LHCN-M2 (cell line): ENCODE measurements around the gene MCF2L. TPM values are rescaled to one million over a fixed set of nuclear protein-coding genes. Genes with fewer than 3 reads are reported as not detected.

ENCODE experiments used
- DNase-seq: peaks from one replicate; pipeline ENCODE4 v3.0.0-alpha.2; 2012; ENCODE audit warnings: low read depth
- total RNA-seq: library from RNA; depleted of rRNA; stranded (reverse); fragments of >200 nt; gene quantifications from 2 replicates; pipeline ENCODE4 v1.2.3, GENCODE V29; 2014

Gene MCF2L
- total RNA-seq, 1 experiment from 2014 or later, result 10.9 TPM

DNA sequence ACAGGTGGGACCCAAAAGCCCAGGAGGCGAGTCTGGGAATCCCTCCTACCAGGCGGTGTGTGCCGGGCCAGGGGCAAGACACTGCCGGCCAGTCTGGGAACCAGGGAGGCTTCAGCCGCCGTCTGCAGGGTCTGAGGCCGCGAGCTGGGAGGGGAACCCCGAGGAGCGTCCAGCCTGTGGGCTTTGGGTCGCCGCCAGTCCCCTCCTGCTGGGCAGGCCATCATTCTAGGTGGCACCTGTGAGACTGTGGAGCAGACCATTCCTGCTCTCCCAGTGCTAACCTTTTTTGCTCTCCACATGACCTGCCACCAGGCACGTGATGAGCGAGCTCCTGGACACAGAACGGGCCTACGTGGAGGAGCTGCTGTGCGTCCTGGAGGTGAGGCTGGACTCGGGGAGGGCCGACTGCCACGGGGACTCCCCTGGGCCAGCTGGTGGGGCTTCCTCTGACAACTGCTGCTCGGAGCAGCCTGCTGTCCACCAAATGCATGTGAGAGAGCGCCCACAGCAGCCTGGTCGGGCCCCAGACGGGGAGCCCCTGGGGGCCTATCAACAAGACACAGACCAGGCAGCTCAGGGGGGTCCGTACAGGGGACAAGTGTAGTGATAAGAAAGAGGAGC, 112.0 kb downstream of the MCF2L start:
- no peak for DNase-seq

DNA sequence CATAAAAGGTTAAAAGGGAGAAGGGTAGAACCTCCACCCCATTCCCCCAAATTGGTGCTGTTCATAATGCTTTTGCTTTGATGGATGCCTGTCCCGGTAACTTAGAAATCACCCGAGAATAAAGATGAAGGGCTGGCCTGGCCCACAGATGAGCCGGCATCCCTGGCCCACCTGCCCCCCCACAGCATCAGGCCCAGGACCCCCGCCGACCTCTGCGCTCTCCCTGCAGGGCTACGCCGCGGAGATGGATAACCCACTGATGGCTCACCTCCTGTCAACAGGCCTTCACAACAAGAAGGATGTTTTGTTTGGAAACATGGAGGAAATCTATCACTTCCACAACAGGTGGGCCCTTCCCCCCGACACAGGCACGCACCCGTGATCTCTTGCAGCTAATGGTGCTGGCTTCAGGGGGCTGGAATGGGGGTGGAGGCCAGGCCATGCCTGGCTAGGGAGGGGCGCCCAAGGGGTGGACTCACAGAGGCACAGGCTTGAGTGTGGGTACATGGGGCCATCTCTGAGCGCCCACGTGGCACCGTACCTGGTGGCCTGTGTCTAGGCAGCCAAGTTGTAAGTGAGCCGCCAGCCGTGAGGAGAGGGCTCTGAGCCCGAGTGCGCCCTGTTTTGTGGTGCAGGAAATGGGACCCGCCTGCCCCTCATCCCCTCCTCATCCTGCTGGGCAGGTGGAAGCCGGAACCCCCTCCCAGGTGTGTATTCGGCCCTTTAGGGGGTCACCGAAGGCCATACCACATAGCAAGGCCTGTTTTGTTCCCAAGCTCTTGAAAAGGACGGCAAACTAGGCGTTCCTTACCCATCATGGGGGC, 113.4 kb downstream of the MCF2L start:
- no peak for DNase-seq

GRCh38 chr13:113083022-113083373, 114.0 kb downstream of the MCF2L start:
- DNase-seq, result no peak

- DNase-seq, result peak; percentile 21
Measured at GRCh38 chr13:113083402-113084061, 114.5 kb downstream of the MCF2L start.

DNA sequence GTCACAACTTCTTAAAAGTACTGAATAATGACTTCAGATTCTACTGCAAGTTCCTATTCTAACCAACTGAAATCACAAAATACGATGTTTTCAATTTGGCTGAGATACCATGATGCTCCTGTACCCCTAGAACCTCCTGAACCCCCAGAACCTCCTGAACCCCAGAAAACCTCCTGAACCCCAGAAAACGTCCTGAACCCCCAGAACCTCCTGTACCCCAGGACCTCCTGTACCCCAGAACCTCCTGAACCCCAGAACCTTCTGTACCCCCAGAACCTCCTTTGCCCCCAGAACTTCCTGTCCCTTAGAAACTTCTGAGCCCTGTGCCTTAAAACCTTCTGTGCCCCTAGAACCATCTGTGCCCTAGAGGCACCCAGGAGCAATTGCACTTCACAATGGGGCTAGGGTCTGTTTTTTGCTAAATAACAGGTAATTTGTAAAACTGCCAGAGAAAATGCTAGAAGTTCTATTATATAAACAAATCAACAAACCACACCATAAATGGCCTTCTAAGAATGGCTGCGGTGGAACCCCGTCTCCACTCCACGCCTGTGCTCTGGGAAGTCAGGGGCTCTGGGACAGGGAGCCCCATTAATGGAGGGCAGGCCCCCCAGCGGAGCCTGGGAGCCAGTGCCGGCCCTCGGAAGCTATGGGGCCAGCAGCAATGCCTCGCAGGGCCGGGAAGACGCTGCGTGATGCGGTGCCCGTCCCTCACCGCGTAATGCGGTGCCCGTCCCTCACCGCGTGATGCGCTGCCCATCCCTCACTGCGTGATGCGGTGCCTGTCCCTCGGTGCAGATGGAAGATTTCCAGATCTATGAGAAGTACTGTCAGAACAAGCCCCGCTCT, 115.3 kb downstream of the MCF2L start:
- DNase-seq, result no peak

GRCh38 chr13:113084943-113085540, 116.0 kb downstream of the MCF2L start:
- DNase-seq, result no peak

GRCh38 chr13:113086031-113086750, 117.2 kb downstream of the MCF2L start:
- DNase-seq, result no peak

- DNase-seq, result no peak
Measured at GRCh38 chr13:113086991-113087922, 118.2 kb downstream of the MCF2L start.

DNA sequence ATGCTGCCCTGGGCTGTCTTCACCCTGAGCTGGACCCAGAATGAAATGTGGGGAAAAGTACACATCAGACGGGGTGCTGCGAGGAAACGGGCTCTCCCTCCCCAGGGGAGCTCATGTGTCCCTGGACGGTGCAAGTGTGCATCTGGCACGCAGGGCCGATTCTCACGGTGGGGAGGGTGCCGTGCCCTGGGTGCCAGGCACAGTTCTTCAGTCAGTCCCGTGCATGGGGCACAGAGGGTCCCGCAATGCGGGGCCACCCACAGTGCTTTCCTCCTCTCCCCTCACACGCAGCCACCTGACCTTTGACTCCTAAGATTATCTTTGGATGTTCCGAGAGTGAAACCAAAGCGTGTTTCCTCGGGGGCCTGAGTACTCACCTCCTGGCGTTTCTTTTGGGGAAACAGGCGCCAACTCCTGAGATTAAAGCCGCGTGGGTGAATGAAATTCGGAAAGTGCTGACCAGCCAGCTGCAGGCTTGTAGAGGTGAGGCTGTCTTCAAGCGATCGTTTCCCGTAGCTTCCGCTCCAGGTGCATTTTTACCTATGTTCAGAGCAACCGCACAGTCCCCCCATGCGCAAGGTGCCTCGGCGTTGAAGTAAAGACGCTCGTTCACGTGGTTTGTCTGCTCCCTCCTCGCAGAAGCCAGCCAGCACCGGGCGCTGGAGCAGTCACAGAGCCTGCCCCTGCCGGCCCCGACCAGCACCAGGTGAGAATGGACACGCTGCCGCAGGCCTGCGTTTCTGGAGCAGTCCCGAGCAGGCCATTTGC, 119.1 kb downstream of the MCF2L start:
- no peak for DNase-seq

DNA sequence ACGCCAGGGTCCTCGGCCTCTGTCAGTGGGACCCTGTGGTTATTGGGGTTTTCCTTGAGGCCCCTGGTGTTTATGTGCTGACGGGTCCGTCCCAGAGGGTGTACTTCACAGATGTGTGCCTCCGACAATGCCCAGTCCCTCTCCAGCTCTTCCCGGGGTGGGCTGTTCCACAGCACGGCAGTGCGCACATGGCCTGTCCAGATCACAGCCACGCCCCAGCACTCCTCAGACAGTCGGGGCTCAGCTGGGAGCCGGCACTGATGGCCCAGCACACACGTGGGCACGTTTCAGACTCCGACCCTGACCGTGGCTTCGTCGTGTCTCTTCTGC, 119.6 kb downstream of the MCF2L start:
- no peak for DNase-seq

- no peak for DNase-seq
Measured at GRCh38 chr13:113089693-113090414, 120.8 kb downstream of the MCF2L start.

- no peak for DNase-seq
Measured at GRCh38 chr13:113090415-113090770, 121.4 kb downstream of the MCF2L start.

GRCh38 chr13:113090806-113091205, 121.8 kb downstream of the MCF2L start:
- no peak for DNase-seq

DNA sequence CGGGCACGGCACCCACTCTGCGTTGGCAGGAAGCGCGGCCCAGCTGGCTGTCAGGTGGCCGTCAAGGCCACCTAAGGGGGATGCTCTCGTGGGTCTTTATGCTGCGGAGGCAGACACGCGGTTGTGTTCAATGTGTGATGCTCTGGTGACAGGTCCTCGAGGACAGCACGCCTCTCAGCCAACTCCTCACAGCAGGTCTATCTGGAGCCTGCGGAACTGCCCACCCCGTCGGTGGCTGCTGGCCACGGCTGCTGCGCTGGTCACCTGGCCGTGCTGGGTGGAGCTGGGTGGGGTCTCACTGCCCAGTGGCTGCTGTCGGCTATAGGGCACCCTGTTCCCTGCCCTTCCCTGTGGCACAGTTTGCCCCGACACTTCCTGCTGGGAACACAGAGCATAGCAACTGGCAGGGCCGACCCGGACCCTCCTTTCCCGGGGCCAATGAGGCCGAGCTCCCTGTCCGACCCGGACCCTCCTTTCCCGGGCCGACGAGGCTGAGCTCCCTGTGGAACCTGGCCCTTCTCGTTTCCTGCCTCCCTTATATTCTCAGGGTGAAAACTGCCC, 122.3 kb downstream of the MCF2L start:
- no peak for DNase-seq

DNA sequence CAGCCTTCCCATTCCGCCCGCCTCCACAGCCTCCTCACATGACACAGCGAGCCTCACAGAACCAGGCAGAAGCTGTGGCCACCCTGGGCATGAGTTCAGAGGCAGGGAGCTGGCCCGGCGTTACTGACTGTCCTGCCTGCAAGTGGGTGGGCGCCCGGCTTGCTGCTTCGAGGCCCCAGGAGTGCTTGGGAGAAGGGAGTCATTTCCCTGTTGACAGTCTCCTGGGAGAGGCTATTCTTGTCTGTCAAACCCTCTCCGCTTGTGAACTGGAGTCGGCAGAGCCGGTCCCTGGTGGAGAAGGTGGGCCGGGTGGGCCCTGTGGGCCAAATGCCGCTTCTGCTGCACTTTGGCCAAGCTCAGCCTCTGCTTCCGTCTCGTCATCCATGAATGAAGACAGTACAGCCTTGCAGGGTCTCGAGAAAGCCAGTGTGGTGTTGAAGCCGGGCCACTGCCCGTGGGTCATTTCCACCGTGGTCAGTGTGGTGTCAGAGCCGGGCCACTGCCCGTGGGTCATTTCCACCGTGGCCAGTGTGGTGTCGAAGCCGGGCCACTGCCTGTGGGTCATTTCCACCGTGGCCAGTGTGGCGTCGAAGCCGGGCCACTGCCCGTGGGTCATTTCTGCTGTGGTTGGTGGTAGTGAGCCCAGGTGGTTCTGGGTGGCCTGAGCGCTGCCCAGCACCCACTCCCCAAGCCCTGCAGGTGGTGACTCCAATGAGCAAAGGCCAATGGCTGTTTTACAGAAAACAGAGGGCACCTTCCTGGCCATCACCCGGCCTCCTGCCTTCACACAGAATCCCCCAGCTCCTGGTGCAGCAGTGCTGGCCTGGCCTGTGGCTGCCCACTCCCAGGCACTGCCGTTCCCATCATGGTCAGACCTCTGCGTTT, 123.1 kb downstream of the MCF2L start:
- DNase-seq, result no peak

- DNase-seq, result no peak
Measured at GRCh38 chr13:113092776-113093579, 124.0 kb downstream of the MCF2L start.
